Measurements from ENCODE around the gene NUDT1. TPM values are rescaled to one million over a fixed set of nuclear protein-coding genes. Genes with fewer than 3 reads are reported as not detected.

The NUDT1 gene
- total RNA-seq, 1 experiment from 2014 or later: 47.4 TPM

DNA sequence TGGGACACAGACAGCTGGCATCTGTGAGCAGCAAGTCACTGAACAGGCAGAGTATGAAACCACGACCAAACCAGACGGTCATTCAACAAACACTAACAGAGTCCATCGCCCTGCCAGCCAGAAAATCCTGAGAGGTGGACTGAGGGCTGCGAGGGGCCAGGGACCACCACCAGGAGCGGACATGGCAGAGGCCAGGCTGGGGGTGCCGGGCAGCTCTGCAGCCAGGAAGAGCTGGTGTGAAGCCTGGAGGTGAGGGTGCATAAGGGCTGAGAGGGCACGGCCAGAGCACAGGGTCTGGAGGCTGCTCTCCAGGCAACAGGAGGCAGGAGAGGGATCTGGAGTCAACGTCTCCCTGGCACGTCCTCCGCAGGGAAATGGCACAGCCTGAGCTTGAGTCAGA, 24.8 kb upstream of the NUDT1 start:
- Histone ChIP-seq H3K9me2 (ENCODE audit: insufficient read depth) (no peaks in the 10 kb centered on the region), H3K4me1 (ENCODE audit: control insufficient read depth in 1 of 2, insufficient read depth in 2 of 2, low read length in 2 of 2) (no peaks in the 10 kb centered on the region), H3K79me2 (ENCODE audit: insufficient read depth, low read length) (peaks cover 3% of the 10 kb centered on the region; the same call in 1 of the 2 replicates), H3K9me3 (ENCODE audit: control insufficient read depth in 1 of 2, insufficient read depth in 1 of 2, low read depth in 1 of 2, low read length in 2 of 2) (no peaks in the 10 kb centered on the region), H3K36me3 (ENCODE audit: control insufficient read depth in 1 of 2, insufficient read depth in 2 of 2, low read length in 2 of 2) (peaks cover 13 to 34% of the 10 kb centered on the region in 2 experiments), H3K27ac (ENCODE audit: low read depth, low read length) (no peak overlapping the region), H2AFZ (ENCODE audit: low read depth, low read length, poor library complexity, severe bottlenecking) (no peak overlapping the region), H3K27me3 (ENCODE audit: insufficient read depth, low read length) (no peaks in the 10 kb centered on the region), H3K9ac (ENCODE audit: low read length) (no peak overlapping the region), H4K20me1 (ENCODE audit: insufficient read depth) (no peaks in the 10 kb centered on the region), H3K4me3 (replicated peaks in 1 of 2; ENCODE audit: low read depth in 1 of 2, low read length in 2 of 2) (no peak overlapping the region), H3K4me2 (ENCODE audit: low read length) (no peak overlapping the region)
- DNase-seq (ENCODE audit: low read depth, low spot score) (no peak), ATAC-seq (no peak)
- BruUV-seq (replicated peaks): no TSS peak
- CTCF ChIA-PET: interaction anchor here (0.6 kb wide), 1 partner anchor 553 kb away, joined by 3 read pairs; no protein-coding TSS in a partner anchor
- TF ChIP-seq TCF7L2 (IDR thresholded peaks at IDR 0.05; ENCODE audit: borderline replicate concordance, extremely low read depth, insufficient read depth, insufficient read length) (no peak), EGR1 (IDR thresholded peaks at IDR 0.05; ENCODE audit: low read depth) (no peak)
- POLR2A ChIA-PET: no interaction called here
- RAD21 ChIA-PET (ENCODE audit: low non-redundant PET in 1 of 2, low total read pairs in 2 of 2, uncharacterized antibody in 2 of 2, unreplicated experiment in 2 of 2): no interaction called here
- intact Hi-C loops (cut with micrococcal nuclease): no loop called here

- H3K79me2 ChIP-seq (ENCODE audit: insufficient read depth, low read length): peaks cover 3% of the 10 kb centered on the region; the same call in 1 of the 2 replicates
- no peak overlapping the region for H3K9ac ChIP-seq (ENCODE audit: low read length)
- no peak overlapping the region for H3K27ac ChIP-seq (ENCODE audit: low read depth, low read length)
- H3K9me2 ChIP-seq (ENCODE audit: insufficient read depth): no peaks in the 10 kb centered on the region
- CTCF ChIA-PET: no interaction called here
- peaks cover 13 to 27% of the 10 kb centered on the region in 2 experiments; a peak in 3 of 4 replicates for H3K36me3 ChIP-seq (ENCODE audit: control insufficient read depth in 1 of 2, insufficient read depth in 2 of 2, low read length in 2 of 2)
- H2AFZ ChIP-seq (ENCODE audit: low read depth, low read length, poor library complexity, severe bottlenecking): no peak overlapping the region
- ATAC-seq: no peak
- DNase-seq (ENCODE audit: low read depth, low spot score): no peak
- H3K4me2 ChIP-seq (ENCODE audit: low read length): no peak overlapping the region
- H3K4me3 ChIP-seq (replicated peaks in 1 of 2; ENCODE audit: low read depth in 1 of 2, low read length in 2 of 2): no peak overlapping the region
- intact Hi-C loops (cut with micrococcal nuclease): no loop called here
- TF ChIP-seq REST (IDR thresholded peaks at IDR 0.05; ENCODE audit: low read depth): no peak
- no peak for TF ChIP-seq MAX (IDR thresholded peaks at IDR 0.05)
- no peak for TF ChIP-seq EZH2 (IDR thresholded peaks at IDR 0.05)
- no peak for TF ChIP-seq CBX3 (IDR thresholded peaks at IDR 0.05; ENCODE audit: low read depth)
- no peak for TF ChIP-seq EZH2phosphoT487 (IDR thresholded peaks at IDR 0.05; ENCODE audit: borderline replicate concordance)
- no peak for TF ChIP-seq ZFX (IDR thresholded peaks at IDR 0.05)
- TF ChIP-seq SIN3A (IDR thresholded peaks at IDR 0.05; ENCODE audit: low read depth): no peak
- TF ChIP-seq FOSL1 (IDR thresholded peaks at IDR 0.05; ENCODE audit: low read depth): no peak
- no peak for TF ChIP-seq ELF1 (IDR thresholded peaks at IDR 0.05; ENCODE audit: borderline replicate concordance, low read depth)
- RAD21 ChIA-PET (ENCODE audit: low non-redundant PET in 1 of 2, low total read pairs in 2 of 2, uncharacterized antibody in 2 of 2, unreplicated experiment in 2 of 2): no interaction called here
- POLR2A ChIA-PET: no interaction called here
- H3K9me3 ChIP-seq (ENCODE audit: control insufficient read depth in 1 of 2, insufficient read depth in 1 of 2, low read depth in 1 of 2, low read length in 2 of 2): no peaks in the 10 kb centered on the region
- H3K4me1 ChIP-seq (ENCODE audit: control insufficient read depth in 1 of 2, insufficient read depth in 2 of 2, low read length in 2 of 2): no peaks in the 10 kb centered on the region
- no peaks in the 10 kb centered on the region for H4K20me1 ChIP-seq (ENCODE audit: insufficient read depth)
- no TSS peak for BruUV-seq (replicated peaks)
- H3K27me3 ChIP-seq (ENCODE audit: insufficient read depth, low read length): no peaks in the 10 kb centered on the region
These were observed 24.1 kb upstream of the NUDT1 start for GRCh38 chr7:2217716-2218443.
